ENCODE results near the gene AKR7A3. TPM values are rescaled to one million over a fixed set of nuclear protein-coding genes. Genes with fewer than 3 reads are reported as not detected.

AKR7A3 gene
- total RNA-seq (2022; extraction: Qiagen RNA extraction) = 0.09 to 0.21 TPM (median 0.14 TPM) in 5 replicates

DNA sequence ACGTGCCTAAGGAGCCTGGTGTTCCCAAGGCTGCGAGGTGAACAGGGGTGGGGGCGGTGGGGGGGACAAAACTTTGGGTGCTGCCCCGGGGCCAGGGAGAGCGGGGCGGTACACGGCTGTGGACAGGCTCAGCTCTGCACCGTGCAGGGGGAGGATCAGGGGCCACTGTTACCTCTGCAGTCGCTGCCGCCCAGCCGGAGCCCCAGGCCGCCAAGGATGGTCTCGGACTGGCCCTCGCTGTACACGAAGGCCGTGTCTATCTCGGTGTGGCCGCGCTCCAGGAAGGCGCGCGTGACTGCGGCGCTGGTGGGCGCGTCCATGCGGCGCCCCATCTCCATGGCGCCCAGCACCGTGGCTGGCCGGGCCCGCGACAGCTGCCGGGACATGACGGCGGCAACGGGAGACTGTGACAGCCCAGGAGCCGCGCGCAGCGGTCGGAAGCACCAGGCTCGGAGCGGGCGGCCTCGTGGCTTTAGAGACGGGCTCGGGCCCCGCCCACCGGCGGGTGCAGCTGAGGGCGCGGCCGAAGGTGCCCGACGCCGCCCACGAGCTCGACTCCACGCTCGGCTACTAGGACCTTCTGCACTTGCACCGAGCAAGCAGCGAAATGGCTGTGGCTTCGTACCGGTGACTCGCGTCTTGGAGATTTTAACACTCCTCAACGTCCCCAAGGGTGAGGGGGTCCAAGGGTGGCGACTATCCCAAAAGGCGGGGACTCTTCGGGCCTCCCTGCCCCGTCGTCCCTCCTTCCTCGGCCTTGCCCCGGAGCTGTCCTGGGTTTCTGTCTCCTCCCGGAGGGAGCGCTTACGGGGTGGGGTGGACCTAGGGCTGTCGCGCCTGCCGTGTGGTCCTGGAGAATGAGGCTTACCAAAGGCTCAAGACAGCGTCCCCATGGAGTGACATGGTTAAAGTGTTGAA lies at the start of gene AKR7A3:
Gene AKR7A3 (minus strand): TSS at position 447 of the 918 bp plus-strand sequence. CDS start 61 bp downstream, at position 386.

GRCh38 chr1:19311931-19312781 lies 23.6 kb upstream of the AKR7A3 start, which contains the start of the genes AKR7A2 and SLC66A1:
TSS of gene AKR7A2 (minus strand) at chr1:19312144. CDS start at chr1:19312124, 20 bp downstream.
TSS of gene SLC66A1 (plus strand) at chr1:19312326. CDS start at chr1:19317678, 5,352 bp downstream.

GRCh38 chr1:19251305-19252196 lies 37.0 kb downstream of the AKR7A3 start, which contains the start of the genes EMC1 and MRTO4:
TSS of gene EMC1 (minus strand) at chr1:19251524. CDS start at chr1:19251509, 15 bp downstream.
TSS of gene MRTO4 (plus strand) at chr1:19251805. CDS start at chr1:19251836, 31 bp downstream.

Other genes starting within 250 kb of the AKR7A3 start
- gene UBR4, start 78.5 kb downstream of the AKR7A3 start, total RNA-seq (2022; extraction: Qiagen RNA extraction) = 91.6 to 115 TPM (median 103 TPM) in 5 replicates
- gene EMC1, start 37.2 kb downstream of the AKR7A3 start, total RNA-seq (2022; extraction: Qiagen RNA extraction) = 27.3 to 36.7 TPM (median 35.6 TPM) in 5 replicates
- 67.4 to 74.9 TPM (median 67.9 TPM) in 5 replicates for gene MRTO4, start 37.0 kb downstream of the AKR7A3 start, total RNA-seq (2022; extraction: Qiagen RNA extraction)
- gene AKR7A2, start 23.4 kb upstream of the AKR7A3 start, total RNA-seq (2022; extraction: Qiagen RNA extraction) = 33.6 to 56.1 TPM (median 52.9 TPM) in 5 replicates
- 14.9 to 26.8 TPM (median 23.2 TPM) in 5 replicates for gene SLC66A1, start 23.6 kb upstream of the AKR7A3 start, total RNA-seq (2022; extraction: Qiagen RNA extraction)
- 218 to 255 TPM (median 225 TPM) in 5 replicates for gene CAPZB, start 196.8 kb upstream of the AKR7A3 start, total RNA-seq (2022; extraction: Qiagen RNA extraction)